Colonic mucosa (tissue), 4 donors: ENCODE data around the gene CARMIL1. TPM values are rescaled to one million over a fixed set of nuclear protein-coding genes. Genes with fewer than 3 reads are reported as not detected.

Experiments used
- DNase-seq: peaks from one replicate; pipeline ENCODE4 v3.0.0-alpha.2; 2020
- H3K27ac ChIP-seq: fragments of 200-600 bp; one replicate; pipeline ENCODE4 v1.8.0; 2021
- H3K27me3 ChIP-seq: fragments of 200-600 bp; one replicate; pipeline ENCODE4 v1.8.0; 2021
- H3K36me3 ChIP-seq: fragments of 200-600 bp; one replicate; pipeline ENCODE4 v1.8.0; 2021
- H3K4me1 ChIP-seq: fragments of 200-600 bp; one replicate; pipeline ENCODE4 v1.8.0; 2021; ENCODE audit warnings: mild to moderate bottlenecking
- H3K4me3 ChIP-seq: fragments of 200-600 bp; one replicate; pipeline ENCODE4 v1.8.0; 2021
- H3K9ac ChIP-seq, 2 donors: one replicate each; pipeline ENCODE4 v1.7.0; 2013; ENCODE audit warnings: control low read depth in 2 of 2, low read depth in 2 of 2, low read length in 2 of 2
- H3K9me3 ChIP-seq: fragments of 200-600 bp; one replicate; pipeline ENCODE4 v1.8.0; 2021
- intact Hi-C: fragments of 100-400 bp; cut with DNase I; formaldehyde crosslinking; loops from one replicate; pipeline ENCODE4 v1.14.1; 2022
- total RNA-seq, 2 donors: library from RNA; stranded (reverse); fragmentation: NEBNext Ultra II Directional in 1 of 2; extraction: Animal tissue kit (Norgen Biotek cat#: 25700) in 1 of 2; gene quantifications; one replicate each; pipeline ENCODE4 v1.2.1, GENCODE V29; 2021
- TF ChIP-seq, protein P1 (sequence below): fragments of 200-600 bp; IDR thresholded peaks from one replicate; pipeline ENCODE4 v1.8.0; 2022; ENCODE audit warnings: antibody characterized with exemption, mild to moderate bottlenecking
- donor health status: healthy.
- donor health status: DM: no; HTN: no; CAD: no.
- donor health status: DM: no; HTN: no; CAD: no.

The CARMIL1 gene
- total RNA-seq, 2 donors from 2014 or later = 38.6 to 50.2 TPM

DNA sequence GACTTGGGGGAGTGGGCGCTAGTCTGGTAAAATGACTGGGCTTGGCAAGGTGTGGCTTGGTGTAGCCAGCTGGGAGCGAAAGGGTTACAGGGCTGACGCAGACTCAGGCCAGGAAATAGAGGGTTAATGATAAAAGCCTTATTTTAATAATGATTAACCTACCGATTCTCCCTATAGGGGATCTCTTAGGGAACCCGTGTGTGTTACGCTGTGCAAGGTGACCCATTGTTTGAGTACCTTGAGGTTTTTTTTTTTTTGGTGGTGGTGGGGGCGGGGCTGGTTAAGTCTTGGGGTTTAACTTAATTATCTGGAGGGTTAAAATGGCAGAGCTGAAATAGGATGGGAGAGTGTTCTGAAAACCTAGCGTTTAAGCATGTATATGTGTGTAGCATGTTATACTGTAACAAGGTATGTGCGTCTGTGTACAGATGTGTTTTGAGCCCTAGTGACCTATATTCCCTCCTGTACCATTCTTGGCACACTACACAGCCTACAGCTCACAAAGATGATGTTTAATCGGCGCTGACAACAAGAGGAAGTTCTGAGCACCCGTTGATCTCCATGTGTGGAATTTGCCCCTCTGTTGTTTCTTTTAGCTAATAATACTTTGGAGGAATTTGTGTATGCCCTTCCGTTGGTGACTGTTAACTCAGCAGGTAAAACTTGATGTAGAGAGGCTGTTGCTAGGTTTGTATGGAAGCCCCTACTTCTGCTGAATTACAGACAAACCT lies 1.3 kb downstream of the CARMIL1 start:
- DNase-seq = peak; percentile 47
- Histone ChIP-seq H3K4me3 (peak overlapping the region; percentile 74), H3K4me1 (no peaks in the 10 kb centered on the region), H3K27ac (peak overlapping the region; percentile 83), H3K27me3 (no peaks in the 10 kb centered on the region), H3K36me3 (no peaks in the 10 kb centered on the region), H3K9ac (peak overlapping the region; percentile 80 to 98), H3K9me3 (no peaks in the 10 kb centered on the region)
- intact Hi-C loops = no loop called here
- TF ChIP-seq, protein P1, sequence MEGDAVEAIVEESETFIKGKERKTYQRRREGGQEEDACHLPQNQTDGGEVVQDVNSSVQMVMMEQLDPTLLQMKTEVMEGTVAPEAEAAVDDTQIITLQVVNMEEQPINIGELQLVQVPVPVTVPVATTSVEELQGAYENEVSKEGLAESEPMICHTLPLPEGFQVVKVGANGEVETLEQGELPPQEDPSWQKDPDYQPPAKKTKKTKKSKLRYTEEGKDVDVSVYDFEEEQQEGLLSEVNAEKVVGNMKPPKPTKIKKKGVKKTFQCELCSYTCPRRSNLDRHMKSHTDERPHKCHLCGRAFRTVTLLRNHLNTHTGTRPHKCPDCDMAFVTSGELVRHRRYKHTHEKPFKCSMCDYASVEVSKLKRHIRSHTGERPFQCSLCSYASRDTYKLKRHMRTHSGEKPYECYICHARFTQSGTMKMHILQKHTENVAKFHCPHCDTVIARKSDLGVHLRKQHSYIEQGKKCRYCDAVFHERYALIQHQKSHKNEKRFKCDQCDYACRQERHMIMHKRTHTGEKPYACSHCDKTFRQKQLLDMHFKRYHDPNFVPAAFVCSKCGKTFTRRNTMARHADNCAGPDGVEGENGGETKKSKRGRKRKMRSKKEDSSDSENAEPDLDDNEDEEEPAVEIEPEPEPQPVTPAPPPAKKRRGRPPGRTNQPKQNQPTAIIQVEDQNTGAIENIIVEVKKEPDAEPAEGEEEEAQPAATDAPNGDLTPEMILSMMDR = no peak

DNA sequence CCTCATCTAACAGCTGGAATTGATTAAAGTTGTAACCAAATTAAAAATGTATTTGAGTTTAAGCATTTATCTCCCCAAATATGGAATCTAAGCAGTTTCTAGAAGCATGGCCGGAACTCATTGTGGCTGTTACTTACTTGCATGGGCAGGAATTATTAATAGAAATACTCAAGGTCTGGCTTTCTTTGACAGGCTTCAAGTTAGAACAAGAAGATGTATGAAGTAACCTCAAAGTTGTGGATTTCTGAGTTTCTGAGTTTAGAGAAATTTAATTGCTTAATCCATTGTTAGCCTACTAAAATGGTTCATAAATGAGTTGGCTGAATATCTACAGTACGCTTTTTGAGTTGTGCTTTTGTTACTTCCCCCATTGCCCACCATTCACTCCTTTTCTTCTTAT lies 7.7 kb downstream of the CARMIL1 start:
- Histone ChIP-seq H3K36me3 (no peaks in the 10 kb centered on the region), H3K27ac (no peak overlapping the region), H3K4me1 (no peaks in the 10 kb centered on the region), H3K4me3 (no peak overlapping the region), H3K27me3 (no peaks in the 10 kb centered on the region), H3K9ac (no peak overlapping the region), H3K9me3 (no peaks in the 10 kb centered on the region)
- intact Hi-C loops = no loop called here
- DNase-seq = no peak
- TF ChIP-seq, protein P1 = no peak

DNA sequence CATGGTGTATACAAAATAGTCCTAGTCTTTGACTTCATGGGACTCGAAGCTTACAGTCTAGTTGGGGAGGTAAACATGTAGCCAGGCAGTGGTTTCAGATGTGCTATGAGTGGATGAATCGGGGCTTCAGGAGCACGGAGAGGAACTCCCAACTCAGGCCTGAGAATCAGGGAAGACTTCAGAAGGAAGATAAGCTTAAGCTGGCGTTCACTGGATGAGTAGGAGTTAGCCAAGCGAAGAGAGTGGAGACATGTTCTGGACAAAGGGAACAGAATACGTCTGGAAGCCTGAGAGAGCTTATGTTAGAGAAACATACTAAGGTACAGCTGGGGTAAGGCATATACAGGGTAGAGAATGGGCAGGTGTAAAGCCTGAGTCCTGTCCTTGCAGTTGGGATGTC lies 8.8 kb downstream of the CARMIL1 start:
- H3K36me3 ChIP-seq = no peaks in the 10 kb centered on the region
- H3K27me3 ChIP-seq = no peaks in the 10 kb centered on the region
- DNase-seq = no peak
- intact Hi-C loops = no loop called here
- no peaks in the 10 kb centered on the region for H3K4me1 ChIP-seq
- TF ChIP-seq, protein P1 = no peak
- H3K4me3 ChIP-seq = no peak overlapping the region
- H3K27ac ChIP-seq = no peak overlapping the region
- no peaks in the 10 kb centered on the region for H3K9me3 ChIP-seq
- no peak overlapping the region for H3K9ac ChIP-seq

DNA sequence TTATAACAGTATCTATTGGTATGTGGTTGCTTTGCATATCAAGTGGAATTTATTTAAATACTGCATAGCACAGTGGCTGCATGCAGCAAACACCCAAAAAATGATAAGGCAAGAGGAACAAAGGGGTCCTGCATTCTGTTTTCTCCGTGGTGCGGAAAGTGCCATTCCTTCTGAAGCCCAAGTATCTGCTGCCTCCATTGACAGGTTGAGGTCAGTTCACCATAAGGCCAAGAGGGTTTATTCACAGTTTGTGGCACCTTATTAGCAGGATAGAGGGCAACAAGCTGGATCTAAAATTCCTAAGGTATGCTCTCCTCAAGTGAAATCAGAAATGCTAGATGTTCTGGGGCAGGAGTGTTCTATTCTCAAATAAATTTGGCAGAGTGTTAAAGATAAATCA lies 9.3 kb downstream of the CARMIL1 start:
- intact Hi-C loops = no loop called here
- no peaks in the 10 kb centered on the region for H3K27me3 ChIP-seq
- H3K9ac ChIP-seq = no peak overlapping the region
- no peak overlapping the region for H3K4me3 ChIP-seq
- no peaks in the 10 kb centered on the region for H3K9me3 ChIP-seq
- no peaks in the 10 kb centered on the region for H3K4me1 ChIP-seq
- TF ChIP-seq, protein P1 = no peak
- no peak overlapping the region for H3K27ac ChIP-seq
- DNase-seq = no peak
- no peaks in the 10 kb centered on the region for H3K36me3 ChIP-seq

DNA sequence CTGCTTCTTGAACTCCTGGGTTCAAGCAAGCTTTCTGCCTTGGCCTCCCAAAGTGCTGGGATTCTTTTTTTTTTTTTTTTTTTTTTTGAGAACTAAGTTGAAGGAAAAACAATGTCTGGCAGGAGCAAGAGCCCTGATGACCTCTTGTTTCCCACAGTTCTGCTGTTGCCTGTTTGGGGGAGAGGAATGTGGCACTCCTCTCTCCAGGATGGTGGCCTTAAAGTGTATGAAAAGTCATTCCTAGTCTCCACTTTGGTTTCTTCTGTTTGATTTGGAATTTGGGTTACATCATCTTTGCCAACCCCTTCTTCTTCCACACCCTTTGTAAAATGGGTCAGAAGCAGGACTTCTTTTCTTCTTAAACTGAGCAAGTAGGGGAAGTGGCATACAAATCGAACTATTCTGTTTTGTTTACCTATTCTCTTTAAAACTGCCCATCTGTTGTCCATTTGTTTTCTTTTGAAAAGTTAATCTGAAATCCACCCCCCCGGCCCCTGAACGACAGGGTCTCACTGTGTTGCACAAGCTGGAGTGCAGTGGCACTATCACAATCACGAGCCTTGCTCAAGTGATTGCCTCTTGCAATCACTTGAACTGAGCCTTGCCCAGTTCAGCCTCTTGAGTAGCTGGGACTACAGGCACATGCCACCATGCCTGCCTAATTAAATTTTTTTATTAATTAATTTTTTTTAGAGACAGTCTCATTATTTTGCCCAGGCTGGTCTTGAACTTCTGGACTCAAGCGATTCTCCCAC lies 11.3 kb downstream of the CARMIL1 start:
- H3K27me3 ChIP-seq = no peaks in the 10 kb centered on the region
- TF ChIP-seq, protein P1 = no peak
- no peak overlapping the region for H3K9ac ChIP-seq
- H3K9me3 ChIP-seq = no peaks in the 10 kb centered on the region
- intact Hi-C loops = no loop called here
- no peak for DNase-seq
- H3K4me1 ChIP-seq = no peaks in the 10 kb centered on the region
- H3K4me3 ChIP-seq = no peak overlapping the region
- no peak overlapping the region for H3K27ac ChIP-seq
- H3K36me3 ChIP-seq = no peaks in the 10 kb centered on the region
